PFSK-1 (cell line): Measurements from ENCODE around the gene SARS1.

Experiments used
- FOXP2 ChIP-seq: optimal IDR thresholded peaks from 2 replicates; pipeline ENCODE3; 2011; ENCODE audit warnings: borderline replicate concordance, control low read depth, inconsistent platforms; ENCODE audit not compliant: insufficient read depth; ENCODE audit errors: extremely low read length, extremely low read depth
- POLR2AphosphoS5 ChIP-seq: IDR thresholded peaks from 2 replicates; pipeline ENCODE4 v1.6.1; 2012; ENCODE audit warnings: low read depth, mild to moderate bottlenecking, control low read depth, low read length, moderate library complexity
- SIN3A ChIP-seq: IDR thresholded peaks from 2 replicates; pipeline ENCODE4 v1.6.1; 2012; ENCODE audit warnings: mild to moderate bottlenecking, low read length, moderate library complexity, borderline replicate concordance; ENCODE audit not compliant: insufficient read depth

DNA sequence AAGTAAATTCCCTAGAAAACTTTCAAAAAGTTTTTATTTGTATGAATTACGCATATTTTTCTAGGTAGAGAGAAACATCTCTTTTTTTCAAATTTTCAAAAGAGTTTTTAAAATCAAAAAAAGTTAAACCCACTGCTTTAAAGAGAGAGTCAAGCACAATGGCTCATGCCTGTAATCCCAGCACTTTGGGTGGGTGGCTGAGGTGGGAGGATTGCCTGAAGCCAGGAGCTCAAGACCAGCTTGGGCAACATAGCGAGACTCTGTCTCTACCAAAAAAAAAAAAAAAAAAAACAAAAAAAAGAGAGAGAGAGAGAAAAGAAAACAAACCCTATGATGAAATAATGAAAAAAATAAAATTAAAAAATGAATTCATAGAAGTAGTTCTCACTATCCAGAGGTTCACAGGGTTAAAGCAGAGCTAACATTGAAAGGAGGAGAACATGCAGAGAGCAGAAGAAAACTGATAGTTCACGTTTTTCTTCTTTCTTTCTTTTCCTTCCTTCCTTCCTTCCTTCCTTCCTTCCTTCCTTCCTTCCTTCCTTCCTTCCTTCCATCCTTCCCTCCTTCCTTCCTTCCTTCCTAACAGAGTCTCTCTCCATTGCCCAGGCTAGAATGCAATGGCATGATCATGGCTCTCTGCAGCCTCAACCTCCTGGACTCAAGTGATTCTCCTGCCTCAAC lies 30.5 kb upstream of the SARS1 start:
- TF ChIP-seq POLR2AphosphoS5 = no peak
- TF ChIP-seq SIN3A = no peak
- no peak for TF ChIP-seq FOXP2
